AG08396 (cell line): ENCODE results near the gene OFD1.

Experiments used
- DNase-seq: peaks from one replicate; pipeline ENCODE4 v3.0.0; 2012; ENCODE audit warnings: low spot score, mixed read lengths

The OFD1 gene

DNA sequence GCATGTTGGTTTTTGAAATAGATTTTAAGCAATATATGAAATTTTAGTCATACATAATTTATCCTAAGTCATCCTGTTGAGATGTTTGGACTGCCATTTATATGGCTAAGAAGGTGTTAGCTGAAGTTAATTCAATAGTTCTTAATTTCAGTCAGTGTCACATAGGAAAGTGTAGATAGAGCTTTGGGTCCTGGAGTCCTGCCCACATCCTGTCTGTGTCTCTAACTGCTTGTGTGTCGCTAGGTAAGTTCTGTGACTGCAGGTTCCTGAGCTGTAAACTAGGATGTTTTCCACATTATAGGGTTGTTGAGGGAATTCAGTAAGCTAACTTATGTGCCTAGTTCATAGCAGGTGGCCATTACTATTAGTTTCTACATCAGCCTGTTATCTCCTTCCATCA is 20.7 kb downstream of the OFD1 start:
- no peak for DNase-seq

DNA sequence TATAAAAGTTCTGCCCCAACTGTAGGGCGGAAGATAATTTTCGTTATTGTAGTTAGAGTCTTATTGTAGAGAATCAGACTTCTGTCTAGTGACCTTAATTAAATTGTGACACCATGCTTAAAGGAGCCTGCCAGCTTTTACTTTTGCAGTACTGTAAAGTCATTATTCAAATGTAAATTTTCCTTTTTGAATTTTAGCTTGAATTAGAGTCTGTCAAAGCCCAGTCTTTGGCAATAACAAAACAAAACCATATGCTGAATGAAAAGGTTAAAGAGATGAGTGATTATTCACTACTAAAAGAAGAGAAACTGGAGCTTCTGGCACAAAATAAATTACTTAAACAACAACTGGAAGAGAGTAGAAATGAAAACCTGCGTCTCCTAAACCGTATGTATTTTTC is 21.8 kb downstream of the OFD1 start:
- DNase-seq = no peak

DNA sequence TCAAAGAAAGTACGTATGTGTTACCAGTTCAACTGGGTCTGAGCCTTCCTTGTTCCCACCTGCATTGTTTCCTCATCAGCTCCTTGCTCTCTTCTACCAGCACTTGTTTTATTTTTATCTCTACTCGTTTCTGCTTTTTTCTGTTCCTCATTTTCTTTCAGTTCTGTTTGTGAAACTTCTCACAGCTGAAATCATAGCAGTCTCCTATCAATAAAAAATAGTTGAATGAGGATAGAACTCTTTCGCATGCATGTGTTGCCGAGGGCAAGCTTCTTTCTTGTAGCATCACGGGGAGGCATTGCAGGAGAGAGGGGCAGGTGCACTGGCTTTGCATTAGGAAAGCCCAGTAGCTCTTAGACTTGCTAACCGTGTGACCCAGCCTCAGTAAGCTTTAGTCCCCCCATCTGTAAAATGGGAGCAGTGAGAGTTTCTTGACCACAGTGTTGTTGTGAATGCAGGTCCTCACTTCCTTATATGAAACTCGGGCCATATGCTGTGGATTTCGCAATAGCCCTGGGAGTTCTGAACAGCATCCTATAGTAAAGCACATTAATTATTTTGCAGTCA is 24.7 kb downstream of the OFD1 start:
- no peak for DNase-seq

DNA sequence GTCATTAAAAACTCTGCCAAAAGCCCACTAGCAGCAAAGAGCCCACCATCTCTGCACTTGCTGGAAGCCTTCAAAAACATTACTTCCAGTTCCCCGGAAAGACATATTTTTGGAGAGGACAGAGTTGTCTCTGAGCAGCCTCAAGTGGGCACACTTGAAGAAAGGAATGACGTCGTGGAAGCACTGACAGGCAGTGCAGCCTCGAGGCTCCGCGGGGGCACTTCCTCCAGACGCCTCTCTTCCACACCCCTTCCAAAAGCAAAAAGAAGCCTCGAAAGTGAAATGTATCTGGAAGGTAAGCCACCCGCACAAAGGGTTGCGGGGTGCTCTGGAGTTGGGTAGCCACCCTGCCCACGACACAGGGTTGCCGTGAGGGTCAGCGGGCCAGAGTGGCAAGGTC is 25.9 kb downstream of the OFD1 start:
- no peak for DNase-seq

DNA sequence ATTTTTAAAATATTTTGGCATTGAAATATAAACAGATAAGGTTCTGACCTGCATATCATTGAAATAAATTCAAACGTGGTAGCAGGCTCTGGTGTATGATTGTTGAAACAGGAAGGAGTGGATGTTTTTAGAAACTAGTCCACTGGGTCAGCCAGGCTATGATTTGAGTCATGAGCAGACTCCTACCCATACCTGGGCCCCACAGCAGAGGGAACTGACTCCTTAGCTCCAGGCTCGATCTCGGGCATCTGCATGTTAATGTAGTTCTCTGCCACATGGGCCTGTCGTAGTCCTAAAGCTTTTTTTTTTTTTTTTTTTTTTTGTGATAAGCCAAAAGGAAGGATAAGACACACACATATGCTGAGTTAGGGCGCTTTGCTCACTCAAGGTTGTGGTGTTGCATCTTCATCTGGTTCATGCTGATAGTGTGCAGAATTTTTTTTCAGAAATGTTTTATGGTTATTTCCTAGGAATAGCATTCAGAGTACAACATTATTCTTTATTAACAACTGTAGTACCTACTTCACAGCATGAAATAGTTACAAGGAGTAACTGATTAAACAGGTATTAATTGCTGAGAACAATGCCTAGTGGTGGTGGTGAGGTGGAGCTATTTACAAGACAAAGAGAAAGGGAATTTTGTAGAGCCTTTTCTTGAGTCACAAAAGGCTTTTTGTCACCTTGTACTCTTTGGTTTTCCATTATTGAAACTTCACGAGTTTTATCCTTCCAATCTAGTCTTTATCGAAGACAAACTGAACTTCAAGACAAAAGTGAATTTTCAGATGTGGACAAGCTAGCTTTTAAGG is 27.3 kb downstream of the OFD1 start:
- no peak for DNase-seq

DNA sequence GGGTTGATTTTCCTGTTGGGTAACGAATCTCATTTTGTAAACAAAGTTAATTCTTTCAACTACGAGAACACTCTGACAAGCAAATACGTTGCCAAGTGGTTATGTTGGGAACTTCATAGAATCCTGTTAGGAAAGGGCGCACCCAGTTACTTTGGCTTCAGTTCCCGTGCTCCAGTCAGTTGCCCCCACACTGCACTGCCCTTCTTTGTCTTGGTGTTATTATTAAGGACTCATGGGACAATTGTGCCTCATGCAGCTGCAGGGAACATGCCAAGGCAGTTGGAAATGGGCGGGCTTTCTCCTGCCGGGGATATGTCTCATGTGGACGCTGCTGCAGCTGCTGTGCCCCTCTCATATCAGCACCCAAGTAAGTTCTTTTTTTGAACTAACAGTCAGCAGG is 28.9 kb downstream of the OFD1 start:
- no peak for DNase-seq

DNA sequence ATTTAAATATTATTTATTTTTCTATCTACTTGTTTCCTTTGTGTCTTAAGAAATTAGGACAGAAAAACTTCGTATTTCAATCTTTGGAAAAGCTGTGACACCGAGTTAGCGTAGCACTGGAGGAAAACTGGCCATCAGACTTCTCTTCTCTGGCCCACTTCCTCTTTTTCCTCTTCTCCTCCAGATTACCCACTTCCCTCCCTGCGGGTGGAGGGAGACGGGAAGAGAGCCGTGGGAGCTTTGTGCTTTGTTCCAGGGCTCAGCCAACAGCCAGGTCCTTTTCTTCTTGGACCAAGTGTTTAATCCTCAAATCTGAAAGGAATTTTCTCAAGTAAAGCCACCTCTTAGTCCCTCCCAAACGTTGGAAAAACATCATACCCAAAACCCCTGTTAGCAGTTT is 29.7 kb downstream of the OFD1 start:
- DNase-seq = no peak

DNA sequence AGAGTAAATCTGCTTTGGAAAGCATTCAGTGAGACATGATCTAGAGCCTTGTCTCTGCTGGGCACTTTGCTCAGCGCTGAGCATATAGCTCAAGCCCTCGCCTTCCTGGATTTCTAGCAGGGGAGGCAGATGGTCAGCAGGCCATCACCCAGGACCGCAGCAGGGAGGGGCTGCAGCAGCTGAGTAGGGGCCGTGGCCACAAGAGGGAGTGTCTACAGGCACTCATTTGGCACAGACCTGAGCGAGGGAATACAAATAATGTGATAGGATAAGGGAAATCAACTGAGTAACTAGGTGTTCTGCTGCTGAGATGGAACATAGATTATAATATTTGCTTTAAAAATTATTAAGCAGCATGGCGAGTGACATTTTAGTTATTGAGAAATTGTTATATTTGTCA is 30.2 kb downstream of the OFD1 start:
- no peak for DNase-seq

DNA sequence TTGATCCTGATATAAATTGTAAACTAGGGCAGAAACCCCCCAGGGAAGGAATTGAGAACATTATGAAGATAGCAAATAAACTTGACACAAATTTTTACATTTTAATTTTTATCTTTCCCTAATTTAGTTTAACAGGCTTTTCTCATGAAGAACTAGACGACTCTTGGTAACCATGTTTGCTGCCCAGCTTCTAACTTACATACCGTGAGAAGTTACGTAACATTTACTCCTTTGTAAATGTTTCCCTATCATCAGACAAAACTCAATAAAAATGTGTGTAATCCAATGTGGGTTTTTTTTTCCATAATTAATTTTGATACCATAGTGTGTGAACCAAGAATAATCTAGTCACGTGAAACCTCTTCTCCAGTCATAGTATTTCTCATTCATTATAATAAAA is 34.4 kb downstream of the OFD1 start:
- DNase-seq = no peak

DNA sequence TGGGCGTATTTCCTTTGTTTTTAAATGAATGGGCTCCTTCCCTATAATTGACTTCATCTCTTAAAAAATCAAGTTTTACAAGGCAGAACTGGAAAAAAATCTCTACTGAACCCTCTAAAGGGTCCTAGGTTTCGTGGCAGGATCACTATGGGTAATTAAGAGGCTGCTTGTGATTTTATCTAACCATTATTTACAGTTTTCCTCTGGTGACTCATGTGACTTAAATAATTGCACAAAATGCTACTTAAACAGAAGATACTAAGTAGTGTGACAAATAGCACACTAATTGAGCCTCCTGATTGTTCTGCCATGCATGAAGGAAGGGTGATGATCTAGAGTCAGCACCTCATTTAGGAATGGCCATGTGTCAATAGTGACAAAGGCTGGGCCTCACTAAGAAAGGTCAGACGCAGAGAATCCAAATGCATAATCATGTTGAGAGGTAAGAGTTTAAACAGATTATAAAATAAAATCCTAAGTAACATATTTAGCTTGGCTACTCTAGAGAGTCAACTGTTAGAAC is 35.5 kb downstream of the OFD1 start:
- DNase-seq = no peak

DNA sequence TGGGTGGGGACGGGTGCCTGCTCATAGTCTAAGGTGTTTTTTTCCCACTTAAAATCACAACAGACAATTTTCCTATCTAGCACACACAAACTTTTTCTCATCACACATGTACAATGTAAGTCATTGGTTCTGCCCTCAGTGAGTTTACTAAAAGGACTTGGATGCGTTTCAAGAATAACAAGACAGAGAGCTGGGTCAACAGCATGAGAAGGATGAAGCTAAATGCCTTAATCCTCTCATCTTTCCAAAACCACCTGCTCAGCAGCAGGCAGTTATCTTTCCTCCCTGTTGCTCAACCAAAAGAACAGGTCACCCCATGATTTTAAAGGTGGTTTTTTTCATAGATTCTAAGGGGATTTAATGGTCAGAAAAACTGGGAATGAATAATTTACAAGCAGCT is 40.1 kb downstream of the OFD1 start:
- DNase-seq = no peak

DNA sequence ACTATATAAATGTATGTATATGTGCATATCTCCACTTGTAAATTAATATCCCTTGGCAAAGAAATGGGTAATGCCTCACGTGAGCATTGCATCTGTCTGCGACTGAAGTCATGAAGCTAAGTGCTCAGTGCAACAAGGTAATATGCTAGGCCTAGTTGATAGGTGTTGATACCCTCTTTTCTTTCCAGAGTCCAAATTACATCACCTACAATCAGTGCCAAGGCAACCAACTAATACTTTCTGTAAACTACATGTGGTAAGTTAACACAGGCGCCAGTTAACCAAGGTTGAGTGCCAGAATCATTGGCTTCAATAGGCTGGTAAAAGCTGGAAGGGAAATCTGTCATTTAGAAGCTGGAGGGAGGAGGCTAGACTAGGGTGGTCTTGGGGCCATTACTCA is 41.3 kb downstream of the OFD1 start:
- no peak for DNase-seq

DNA sequence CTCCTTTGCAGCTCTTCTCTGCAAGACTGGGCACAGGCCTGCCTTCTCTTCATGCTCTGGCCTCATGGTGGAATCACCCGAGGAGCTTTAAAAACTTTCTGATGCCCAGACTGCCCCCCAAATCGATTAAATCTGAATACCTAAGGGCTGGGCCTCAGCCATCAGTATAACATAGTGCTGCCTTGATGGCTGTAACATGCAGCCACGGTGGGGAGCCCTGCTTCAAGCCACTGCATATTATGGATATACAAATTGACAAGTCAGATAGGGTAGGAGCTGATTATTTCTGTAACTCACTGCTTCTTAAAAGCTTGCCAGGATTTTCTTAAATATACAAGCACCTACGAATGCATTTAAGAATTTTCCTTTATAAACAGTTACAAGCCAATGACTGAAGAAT is 41.8 kb downstream of the OFD1 start:
- DNase-seq = no peak

DNA sequence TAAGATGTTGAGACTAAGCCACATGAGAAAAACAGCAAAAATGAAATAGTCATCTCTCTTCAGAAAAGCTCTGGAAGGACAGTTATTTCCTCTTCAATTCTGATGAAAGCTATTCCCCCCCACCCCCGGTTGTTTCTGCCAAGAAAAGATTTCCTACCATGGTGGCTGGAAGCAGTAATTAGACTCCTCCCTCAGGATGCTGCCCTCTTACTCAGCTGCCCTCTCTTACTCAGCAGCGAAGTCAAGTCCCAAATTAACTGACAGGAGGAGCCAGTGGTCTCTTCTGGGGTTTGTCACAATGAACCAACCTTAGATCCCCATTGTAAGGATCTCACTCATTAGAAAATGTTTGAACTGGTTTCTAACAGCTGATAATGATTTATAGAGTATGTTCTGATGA is 44.4 kb downstream of the OFD1 start:
- DNase-seq = peak; percentile 32

DNA sequence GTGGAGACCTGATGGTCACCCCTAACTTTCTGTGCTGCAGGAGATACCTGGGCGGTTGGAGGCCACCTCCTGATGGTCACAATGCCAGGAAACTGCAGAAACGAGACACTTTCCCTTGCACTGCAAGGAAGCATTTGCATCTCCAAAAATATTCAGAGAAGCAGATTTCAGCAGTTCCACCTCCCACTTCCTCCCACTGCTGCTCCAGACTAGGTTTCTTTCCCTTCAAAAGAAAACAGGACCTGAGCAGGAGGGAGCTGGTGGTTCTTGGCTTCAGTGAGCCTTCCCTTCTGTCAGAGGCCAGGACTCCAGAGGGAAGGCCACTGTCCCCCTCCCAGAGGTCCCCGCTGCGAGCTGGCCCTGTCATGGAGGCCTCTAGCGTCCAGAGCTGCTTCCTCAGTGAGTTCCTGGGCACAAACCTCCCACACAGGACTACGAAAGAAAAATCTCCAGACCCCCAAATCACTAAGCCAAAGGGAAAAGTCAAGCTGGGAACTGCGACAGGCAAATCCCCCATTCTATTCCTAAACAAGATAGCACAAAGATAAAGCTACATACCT is 46.4 kb downstream of the OFD1 start:
- no peak for DNase-seq

DNA sequence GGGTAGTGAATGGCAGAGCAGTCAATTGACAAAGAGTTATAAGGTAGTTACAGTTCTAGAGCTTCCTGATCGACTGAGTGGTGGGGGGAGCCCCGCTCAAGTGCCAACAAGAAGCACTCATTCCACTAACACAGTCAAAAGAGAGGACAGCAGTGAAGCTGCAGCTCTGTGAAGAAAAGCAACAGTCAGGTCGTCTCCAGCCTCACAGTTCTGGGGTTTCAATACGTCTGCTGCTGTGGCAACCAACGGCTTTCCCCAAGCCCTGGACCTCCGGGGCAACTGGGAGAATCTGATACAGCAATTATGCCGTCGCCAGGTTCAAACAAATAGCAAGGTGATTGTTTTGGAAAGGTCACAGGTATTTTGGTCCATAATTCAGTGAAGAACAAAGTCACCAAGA is 51.5 kb downstream of the OFD1 start:
- no peak for DNase-seq

DNA sequence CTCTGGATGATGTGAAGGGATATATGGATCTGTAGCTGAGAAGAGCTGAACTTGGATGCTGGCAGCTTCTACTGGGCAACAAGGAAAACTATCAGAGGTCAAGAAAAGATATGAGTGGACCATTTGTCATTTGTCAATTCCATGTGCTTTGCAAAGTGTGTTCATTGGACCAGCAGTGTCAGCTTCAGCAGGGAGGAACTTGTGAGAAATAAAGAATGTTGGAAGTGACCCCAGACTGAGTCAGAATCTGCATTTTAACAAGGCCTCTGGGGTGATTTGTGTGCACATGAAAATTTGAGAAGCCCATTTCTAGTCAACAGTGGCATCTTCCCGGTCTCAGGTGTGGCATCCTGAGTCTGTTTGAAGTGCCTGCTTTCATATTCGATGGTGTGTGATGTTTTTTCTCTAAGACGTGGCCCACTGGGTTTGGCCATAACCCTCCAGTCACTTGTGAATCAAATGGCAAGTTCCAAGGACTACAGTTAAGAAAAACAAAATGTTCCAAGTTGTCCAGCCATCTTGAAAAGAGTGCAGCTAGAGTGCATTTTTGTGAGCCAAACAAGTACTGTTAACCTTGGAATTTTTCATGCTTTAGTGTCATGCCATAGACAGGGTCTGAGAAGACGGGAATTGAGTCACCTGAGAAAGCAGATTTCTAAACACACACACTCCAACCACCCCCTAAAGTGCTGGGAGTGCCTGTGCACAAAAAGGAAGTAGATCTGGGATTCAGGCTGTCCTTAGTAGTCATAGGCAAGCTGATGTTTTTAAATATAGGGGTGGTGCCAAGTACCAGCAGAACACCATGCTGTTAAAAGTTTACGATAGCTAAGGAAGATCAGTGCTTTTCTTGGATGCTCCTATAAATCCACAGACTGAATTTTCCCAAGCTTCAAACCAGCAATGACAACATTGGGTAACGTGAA is 55.9 kb downstream of the OFD1 start:
- DNase-seq = no peak

DNA sequence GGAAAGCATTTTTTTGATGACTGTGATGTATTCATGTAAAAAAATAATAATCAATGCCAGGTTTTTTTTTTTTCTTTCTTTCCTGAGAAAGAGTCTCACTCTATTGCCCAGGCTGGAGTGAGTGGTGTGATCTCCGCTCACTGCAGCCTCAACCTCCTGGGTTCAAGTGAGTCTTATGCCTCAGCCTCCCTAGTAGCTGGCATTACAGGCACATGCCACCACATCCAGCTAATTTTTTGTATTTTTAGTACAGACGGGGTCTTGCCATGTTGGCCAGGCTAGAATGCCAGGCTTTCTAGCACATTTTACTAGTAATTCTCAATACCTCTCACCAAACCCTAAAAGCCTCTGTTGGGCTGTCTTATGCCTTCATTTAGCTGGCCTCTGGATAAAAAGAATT is 56.6 kb downstream of the OFD1 start:
- DNase-seq = no peak

DNA sequence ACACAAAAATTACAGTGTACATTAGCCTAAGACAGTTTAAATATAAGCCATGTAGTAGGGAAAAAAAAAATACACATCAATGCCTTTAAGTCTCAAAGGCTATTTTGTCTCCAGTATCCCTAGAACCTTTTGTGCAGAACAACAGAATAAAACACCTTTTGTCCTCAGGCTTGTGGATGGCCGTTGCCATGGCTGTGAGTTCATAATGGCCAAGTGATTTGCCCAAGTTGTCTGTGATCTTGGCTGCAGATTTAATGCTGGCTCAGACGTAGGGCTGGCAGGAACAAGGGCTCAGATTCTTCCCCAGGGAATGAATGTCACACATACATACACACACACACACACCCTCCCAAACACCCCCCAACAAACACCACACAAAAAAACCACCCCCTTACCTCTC is 57.0 kb downstream of the OFD1 start:
- no peak for DNase-seq

DNA sequence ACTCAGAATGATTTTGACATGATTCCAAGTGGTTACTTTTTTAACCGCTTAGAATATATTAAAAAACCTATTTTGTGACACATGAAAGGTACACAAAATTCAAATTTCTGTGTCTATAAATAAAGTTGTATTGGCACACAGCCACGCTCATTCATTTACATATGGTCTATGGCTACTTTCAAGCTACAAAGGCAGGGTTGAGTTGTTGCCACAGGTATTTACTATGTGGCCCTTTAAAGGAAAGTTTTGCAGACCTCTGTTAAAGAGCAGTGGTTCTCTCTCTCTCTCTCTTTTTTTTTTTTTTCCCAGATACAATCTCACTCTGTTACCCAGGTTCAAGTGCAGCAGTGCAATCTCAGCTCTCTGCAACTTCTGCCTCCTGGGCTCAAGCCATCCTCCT is 59.3 kb downstream of the OFD1 start:
- no peak for DNase-seq

DNA sequence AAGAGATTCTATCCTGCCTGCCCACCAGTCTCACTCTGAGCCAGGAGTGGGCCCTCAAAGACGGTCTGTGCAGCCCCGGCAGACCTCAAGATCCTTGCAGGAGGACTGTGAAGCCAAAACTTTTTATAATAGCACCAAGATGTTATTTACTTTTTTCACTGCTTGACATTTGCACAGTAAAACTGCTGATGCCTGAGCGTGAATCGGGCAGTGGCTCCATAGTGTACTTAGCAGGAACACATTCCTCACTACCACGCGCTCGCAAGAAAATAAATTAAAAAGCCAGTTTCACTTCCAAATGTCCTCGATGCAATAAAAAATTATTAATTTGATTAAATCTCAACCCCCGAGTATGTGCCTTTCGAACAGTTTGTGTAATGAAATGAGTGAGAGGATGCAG is 59.9 kb downstream of the OFD1 start:
- DNase-seq = no peak

DNA sequence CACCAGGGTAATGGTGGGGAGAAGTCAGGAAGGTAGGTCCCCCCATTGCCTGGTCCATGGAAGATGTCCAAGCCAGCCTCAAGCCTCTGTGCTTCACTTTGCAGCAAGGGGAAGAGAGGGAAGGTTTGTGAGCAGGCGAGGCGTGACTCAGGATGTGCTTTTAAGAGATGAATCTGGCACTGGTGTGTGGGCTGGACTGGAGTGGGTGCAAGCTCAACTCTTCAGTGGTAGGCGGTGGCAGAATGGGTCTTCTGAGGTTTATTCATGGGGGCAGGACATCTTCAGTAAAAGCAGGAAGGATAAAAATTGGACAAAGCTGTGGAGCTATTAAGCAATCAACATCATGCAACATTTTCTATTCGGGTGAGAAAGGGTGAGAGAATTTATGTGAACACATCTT is 63.0 kb downstream of the OFD1 start:
- DNase-seq = no peak

DNA sequence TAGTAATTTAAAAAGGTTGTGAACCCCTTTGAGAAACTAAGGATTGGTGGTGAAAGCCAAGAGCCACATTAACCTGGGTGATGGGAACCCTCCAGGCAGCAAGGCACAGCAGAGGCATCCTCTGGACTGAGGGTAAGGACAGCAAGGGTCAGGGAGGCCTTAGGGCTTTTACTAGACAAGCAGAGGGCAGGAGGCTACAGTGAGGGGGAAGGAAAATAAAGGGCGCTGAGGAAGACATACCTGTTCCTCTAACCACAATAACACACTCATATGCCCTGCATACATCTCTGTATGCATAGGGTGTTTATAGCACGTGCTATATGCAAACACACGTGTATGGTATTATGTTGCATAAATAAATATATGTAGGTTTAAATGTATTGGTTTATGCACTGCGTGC is 63.6 kb downstream of the OFD1 start:
- DNase-seq = no peak
